HEK293 (cell line): ENCODE results near the gene SEC22B.
"Not testable (repeated sequence)": the region's sequence is repeated elsewhere in the genome, so short reads cannot be mapped to it uniquely, and the experiment has no call there.

ENCODE experiments used
- YY1 ChIP-seq: fragments of 450-650 bp; formaldehyde crosslinking; IDR thresholded peaks from 2 replicates; pipeline ENCODE4 v1.5.1; 2018; ENCODE audit warnings: missing biosample characterization, missing genetic modification characterization
- TF ChIP-seq, protein P1 (sequence below): fragments of 450-650 bp; formaldehyde crosslinking; IDR thresholded peaks from 2 replicates; pipeline ENCODE4 v1.5.1; 2016; ENCODE audit warnings: missing biosample characterization, missing genetic modification characterization

DNA sequence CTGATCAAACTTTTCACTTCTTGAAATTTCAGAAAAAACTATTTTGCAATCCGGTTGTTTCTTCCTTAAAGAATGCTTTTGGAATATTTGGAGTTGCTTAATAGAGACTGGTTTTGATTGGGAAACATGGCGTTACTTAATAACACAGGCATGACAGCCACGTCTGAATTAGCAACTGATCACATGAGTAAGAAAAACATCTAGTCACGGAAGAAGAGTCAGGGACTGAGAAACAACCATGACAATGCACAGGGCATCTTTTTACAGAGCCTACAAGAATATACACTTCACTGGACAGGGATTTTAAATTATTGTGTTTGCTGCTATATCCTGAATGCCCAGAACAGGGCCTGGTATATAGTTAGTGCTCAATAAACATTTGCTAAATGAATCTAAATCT is 18.2 kb downstream of the SEC22B start:
- TF ChIP-seq, protein P1, sequence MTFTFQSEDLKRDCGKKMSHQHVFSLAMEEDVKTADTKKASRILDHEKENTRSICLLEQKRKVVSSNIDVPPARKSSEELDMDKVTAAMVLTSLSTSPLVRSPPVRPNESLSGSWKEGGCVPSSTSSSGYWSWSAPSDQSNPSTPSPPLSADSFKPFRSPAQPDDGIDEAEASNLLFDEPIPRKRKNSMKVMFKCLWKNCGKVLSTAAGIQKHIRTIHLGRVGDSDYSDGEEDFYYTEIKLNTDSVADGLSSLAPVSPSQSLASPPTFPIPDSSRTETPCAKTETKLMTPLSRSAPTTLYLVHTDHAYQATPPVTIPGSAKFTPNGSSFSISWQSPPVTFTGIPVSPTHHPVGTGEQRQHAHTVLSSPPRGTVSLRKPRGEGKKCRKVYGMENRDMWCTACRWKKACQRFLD (tag by site-specific recombination) = not testable (repeated sequence)
- not testable (repeated sequence) for TF ChIP-seq YY1 (tag by site-specific recombination)
